HUES48 (cell line): ENCODE measurements around the gene DIP2A.

ENCODE experiments used
- H3K27ac ChIP-seq: one replicate; pipeline ENCODE4 v1.7.0; 2013; ENCODE audit warnings: low read depth, low read length, inconsistent platforms
- H3K27me3 ChIP-seq: 2 replicates; pipeline ENCODE4 v1.6.1; 2013; ENCODE audit warnings: mild to moderate bottlenecking, low read length; ENCODE audit not compliant: control insufficient read depth, insufficient read depth
- H3K36me3 ChIP-seq: 2 replicates; pipeline ENCODE4 v1.6.1; 2013; ENCODE audit warnings: low read length; ENCODE audit not compliant: control insufficient read depth, insufficient read depth
- H3K4me1 ChIP-seq: 2 replicates; pipeline ENCODE4 v1.6.1; 2013; ENCODE audit warnings: mild to moderate bottlenecking, low read length; ENCODE audit not compliant: control insufficient read depth, insufficient read depth
- H3K4me3 ChIP-seq: 2 replicates; pipeline ENCODE4 v1.5.1; 2013; ENCODE audit warnings: mild to moderate bottlenecking, low read depth, low read length
- H3K9ac ChIP-seq: 2 replicates; pipeline ENCODE4 v1.6.1; 2013; ENCODE audit warnings: mild to moderate bottlenecking, low read depth, low read length, moderate library complexity
- H3K9me3 ChIP-seq: 2 replicates; pipeline ENCODE4 v1.6.1; 2013; ENCODE audit warnings: low read length; ENCODE audit not compliant: control insufficient read depth, insufficient read depth

DIP2A gene

GRCh38 chr21:46557919-46558392 lies 99.3 kb downstream of the DIP2A start:
- Histone ChIP-seq H3K9me3 (no peaks in the 10 kb centered on the region), H3K27me3 (no peaks in the 10 kb centered on the region), H3K4me1 (no peaks in the 10 kb centered on the region), H3K36me3 (peaks cover 62% of the 10 kb centered on the region), H3K27ac (no peak overlapping the region), H3K9ac (no peak overlapping the region), H3K4me3 (no peak overlapping the region)

- Histone ChIP-seq H3K4me3 (no peak overlapping the region), H3K4me1 (no peaks in the 10 kb centered on the region), H3K36me3 (peaks cover 71% of the 10 kb centered on the region), H3K9ac (no peak overlapping the region; the same call in 1 of the 2 replicates), H3K9me3 (no peaks in the 10 kb centered on the region), H3K27me3 (no peaks in the 10 kb centered on the region), H3K27ac (no peak overlapping the region)
These were observed 100.7 kb downstream of the DIP2A start for GRCh38 chr21:46559291-46559983.

- H3K27ac ChIP-seq = no peak overlapping the region
These were observed 102.1 kb downstream of the DIP2A start for GRCh38 chr21:46560568-46561444.

GRCh38 chr21:46561445-46562090 lies 102.9 kb downstream of the DIP2A start:
- H3K27ac ChIP-seq = no peak overlapping the region
- H3K4me3 ChIP-seq = no peak overlapping the region
- no peaks in the 10 kb centered on the region for H3K9me3 ChIP-seq
- no peak overlapping the region for H3K9ac ChIP-seq
- H3K36me3 ChIP-seq = peaks cover 80% of the 10 kb centered on the region
- H3K4me1 ChIP-seq = no peaks in the 10 kb centered on the region
- no peaks in the 10 kb centered on the region for H3K27me3 ChIP-seq

More at GRCh38 chr21:46560568-46561444, 102.1 kb downstream of the DIP2A start:
- Histone ChIP-seq H3K9me3 (no peaks in the 10 kb centered on the region), H3K27me3 (no peaks in the 10 kb centered on the region), H3K4me3 (no peak overlapping the region), H3K4me1 (no peaks in the 10 kb centered on the region), H3K36me3 (peaks cover 76% of the 10 kb centered on the region), H3K9ac (no peak overlapping the region)

GRCh38 chr21:46562472-46562871 lies 103.8 kb downstream of the DIP2A start:
- H3K4me1 ChIP-seq = no peaks in the 10 kb centered on the region
- H3K9ac ChIP-seq = no peak overlapping the region
- H3K27me3 ChIP-seq = no peaks in the 10 kb centered on the region
- H3K4me3 ChIP-seq = no peak overlapping the region
- H3K9me3 ChIP-seq = no peaks in the 10 kb centered on the region
- H3K27ac ChIP-seq = no peak overlapping the region
- peaks cover 80% of the 10 kb centered on the region for H3K36me3 ChIP-seq

GRCh38 chr21:46562964-46563607 lies 104.4 kb downstream of the DIP2A start:
- Histone ChIP-seq H3K27me3 (no peaks in the 10 kb centered on the region), H3K9ac (no peak overlapping the region), H3K36me3 (peaks cover 80% of the 10 kb centered on the region), H3K9me3 (no peaks in the 10 kb centered on the region), H3K27ac (no peak overlapping the region), H3K4me3 (no peak overlapping the region), H3K4me1 (no peaks in the 10 kb centered on the region)

- H3K27me3 ChIP-seq = no peaks in the 10 kb centered on the region
- H3K9me3 ChIP-seq = no peaks in the 10 kb centered on the region
- peaks cover 72% of the 10 kb centered on the region for H3K36me3 ChIP-seq
- no peak overlapping the region for H3K27ac ChIP-seq
- no peak overlapping the region for H3K4me3 ChIP-seq
- no peaks in the 10 kb centered on the region for H3K4me1 ChIP-seq
- H3K9ac ChIP-seq = no peak overlapping the region
These were observed 105.7 kb downstream of the DIP2A start for GRCh38 chr21:46564391-46564790.

- Histone ChIP-seq H3K9ac (no peak overlapping the region), H3K9me3 (no peaks in the 10 kb centered on the region), H3K36me3 (peaks cover 64% of the 10 kb centered on the region), H3K27ac (no peak overlapping the region), H3K27me3 (no peaks in the 10 kb centered on the region), H3K4me3 (no peak overlapping the region), H3K4me1 (no peaks in the 10 kb centered on the region)
These were observed 108.7 kb downstream of the DIP2A start for GRCh38 chr21:46567348-46567747.

GRCh38 chr21:46568562-46568961 lies 109.9 kb downstream of the DIP2A start:
- peaks cover 57% of the 10 kb centered on the region for H3K36me3 ChIP-seq
- H3K9me3 ChIP-seq = no peaks in the 10 kb centered on the region
- H3K9ac ChIP-seq = no peak overlapping the region
- no peak overlapping the region for H3K27ac ChIP-seq
- H3K4me3 ChIP-seq = no peak overlapping the region
- H3K4me1 ChIP-seq = no peaks in the 10 kb centered on the region
- no peaks in the 10 kb centered on the region for H3K27me3 ChIP-seq

GRCh38 chr21:46569081-46569480 lies 110.4 kb downstream of the DIP2A start:
- H3K9me3 ChIP-seq = no peaks in the 10 kb centered on the region
- H3K27me3 ChIP-seq = no peaks in the 10 kb centered on the region
- H3K4me3 ChIP-seq = no peak overlapping the region
- no peaks in the 10 kb centered on the region for H3K4me1 ChIP-seq
- H3K36me3 ChIP-seq = peaks cover 52% of the 10 kb centered on the region
- no peak overlapping the region for H3K9ac ChIP-seq
- H3K27ac ChIP-seq = no peak overlapping the region
